ENCODE measurements around the gene NFS1.
"Not testable (repeated sequence)": the region's sequence is repeated elsewhere in the genome, so short reads cannot be mapped to it uniquely, and the experiment has no call there.

Gene NFS1

GRCh38 chr20:35699127-35699956 is at the start of gene NFS1, which contains the start of gene ROMO1:
NFS1 (minus strand) TSS chr20:35699352; CDS start chr20:35699288, 64 bp downstream.
ROMO1 (plus strand) TSS chr20:35699405; CDS start chr20:35699633, 228 bp downstream.
- DNase-seq: peak; percentile 87

- not testable (repeated sequence) for DNase-seq
These were observed 45.3 kb upstream of the NFS1 start for GRCh38 chr20:35744492-35744841.

GRCh38 chr20:35743693-35744491 is 44.7 kb upstream of the NFS1 start:
- peak; percentile 53 for DNase-seq

- peak; percentile 64 for DNase-seq
These were observed 43.8 kb upstream of the NFS1 start for GRCh38 chr20:35742741-35743523.

- DNase-seq: peak; percentile 100
These were observed 43.0 kb upstream of the NFS1 start, which contains the start of gene RBM39 for GRCh38 chr20:35741892-35742740. RBM39 (minus strand) TSS chr20:35742260; CDS start chr20:35740874, 1,386 bp downstream.

- peak; percentile 68 for DNase-seq
These were observed 40.4 kb upstream of the NFS1 start for GRCh38 chr20:35739294-35740163.

- no peak for DNase-seq
These were observed 39.4 kb upstream of the NFS1 start for GRCh38 chr20:35738410-35739179.

- no peak for DNase-seq
These were observed 38.7 kb upstream of the NFS1 start for GRCh38 chr20:35737865-35738333.

- DNase-seq: no peak
These were observed 36.8 kb upstream of the NFS1 start for GRCh38 chr20:35735826-35736470.

- no peak for DNase-seq
These were observed 35.9 kb upstream of the NFS1 start for GRCh38 chr20:35734777-35735649.

GRCh38 chr20:35734374-35734773 is 35.2 kb upstream of the NFS1 start:
- no peak for DNase-seq

GRCh38 chr20:35732644-35732982 is 33.5 kb upstream of the NFS1 start:
- no peak for DNase-seq

GRCh38 chr20:35731862-35732643 is 32.9 kb upstream of the NFS1 start:
- DNase-seq: no peak

- no peak for DNase-seq
These were observed 32.3 kb upstream of the NFS1 start for GRCh38 chr20:35731469-35731788.

GRCh38 chr20:35730583-35731468 is 31.7 kb upstream of the NFS1 start:
- DNase-seq: no peak

- DNase-seq: no peak
These were observed 30.9 kb upstream of the NFS1 start for GRCh38 chr20:35729836-35730582.
